Stimulated activated CD4-positive, alpha-beta T cell treated with anti-CD3 and anti-CD28 coated beads, TNF-alpha, amount 100 ng/mL, for 4 hours (primary cell): Measurements from ENCODE around the gene SDR42E2.
"Not testable (repeated sequence)": the region's sequence is repeated elsewhere in the genome, so short reads cannot be mapped to it uniquely, and the experiment has no call there.

ENCODE experiments used
- DNase-seq, 3 experiments: peaks; one replicate each; pipeline ENCODE4 v3.0.0-alpha.2; 2020; ENCODE audit warnings: low read depth in 3 of 3

Gene SDR42E2

DNA sequence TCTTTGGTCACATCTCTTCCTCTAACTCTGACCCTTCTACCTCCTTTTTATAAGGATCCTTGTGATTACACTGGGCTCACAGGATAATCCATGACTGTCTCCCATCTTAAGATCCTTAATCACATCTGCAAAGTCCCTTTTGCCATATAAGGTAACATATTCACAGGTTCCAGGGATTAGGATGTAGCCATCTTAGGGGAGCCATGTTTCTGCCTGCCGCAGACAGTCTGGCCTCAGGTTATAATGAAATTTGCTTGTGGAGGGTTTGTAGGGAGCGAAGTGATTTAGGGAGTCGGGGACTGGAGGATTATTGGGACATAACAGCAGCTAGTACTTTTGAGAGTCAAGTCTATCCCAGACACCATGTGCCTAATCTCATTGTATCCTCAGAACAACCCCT is 51.5 kb downstream of the SDR42E2 start:
- no peak for DNase-seq

GRCh38 chr16:22214402-22214801 is 52.1 kb downstream of the SDR42E2 start:
- no peak for DNase-seq

- DNase-seq: no peak
Observed at GRCh38 chr16:22214889-22215288, 52.6 kb downstream of the SDR42E2 start.

DNA sequence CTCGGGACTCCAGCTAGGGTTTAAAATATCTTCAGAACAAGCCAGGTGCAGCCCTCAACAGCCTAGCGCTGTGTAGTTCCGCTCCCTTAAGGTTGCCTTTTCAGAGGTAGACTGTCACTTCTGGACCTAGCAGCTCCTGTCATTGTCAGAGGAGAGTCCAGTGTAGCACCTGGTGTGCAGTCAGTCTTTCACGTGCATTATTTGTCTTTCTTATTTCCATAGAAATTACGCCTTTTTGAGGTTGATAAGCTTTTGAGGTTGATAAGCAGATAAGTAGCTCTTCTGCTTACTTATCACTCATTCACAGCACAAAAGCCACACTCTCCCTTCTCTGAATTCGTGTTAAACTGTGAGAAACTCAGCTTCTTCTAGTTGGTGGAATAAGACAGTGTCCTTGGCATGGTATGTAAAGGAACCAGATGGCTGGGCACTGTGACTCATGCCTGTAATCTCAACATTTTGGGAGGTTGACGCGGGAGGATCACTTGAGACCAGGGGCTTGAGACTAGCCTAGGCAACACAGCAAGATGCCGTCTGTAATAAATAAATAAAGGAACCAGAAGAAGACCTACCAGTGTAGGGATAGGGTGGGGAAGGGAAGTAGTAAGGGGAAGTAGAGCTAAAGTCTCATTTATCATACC is 54.0 kb downstream of the SDR42E2 start:
- no peak for DNase-seq

GRCh38 chr16:22216832-22217225 is 54.5 kb downstream of the SDR42E2 start:
- DNase-seq: not testable (repeated sequence)

DNA sequence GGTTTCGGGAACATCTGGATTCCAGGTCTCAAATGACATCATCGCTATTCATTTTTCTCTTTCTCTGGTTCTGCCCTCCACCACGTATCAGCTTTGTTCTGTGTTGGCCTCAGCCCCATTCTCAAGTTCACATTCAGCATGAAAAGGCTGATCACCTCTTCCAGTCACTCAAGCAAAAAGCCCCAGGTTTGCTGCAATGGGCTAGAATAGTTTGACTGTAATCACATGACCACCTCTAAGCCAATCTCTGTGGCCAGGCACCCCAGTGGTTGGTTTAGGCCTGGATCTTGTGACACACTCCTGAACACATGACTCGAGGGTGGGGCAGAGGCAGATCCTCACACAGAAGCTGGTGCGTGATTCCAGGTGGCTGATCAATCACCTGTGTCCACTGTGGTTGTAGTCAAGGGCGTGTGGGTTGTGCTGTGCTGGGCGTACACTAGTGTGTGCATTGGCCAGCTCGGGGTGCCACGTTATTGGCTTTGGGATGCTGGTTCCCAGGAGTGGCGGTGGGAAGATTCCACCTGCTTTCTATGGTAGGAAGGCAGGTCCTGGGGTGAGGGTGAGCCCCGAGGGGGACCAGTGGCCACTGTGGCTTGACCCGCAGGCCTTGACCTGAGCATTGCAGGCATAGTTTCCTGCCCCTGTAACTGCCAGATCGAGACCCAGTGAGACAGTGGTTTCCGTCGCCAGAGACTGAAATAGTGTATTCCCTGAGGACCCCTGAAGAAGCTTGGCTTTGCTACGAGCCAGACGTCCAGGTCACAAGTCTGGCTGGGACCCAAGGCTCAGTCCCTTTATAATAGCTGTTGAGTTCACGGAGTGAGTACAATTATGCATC is 55.8 kb downstream of the SDR42E2 start:
- DNase-seq: no peak

DNA sequence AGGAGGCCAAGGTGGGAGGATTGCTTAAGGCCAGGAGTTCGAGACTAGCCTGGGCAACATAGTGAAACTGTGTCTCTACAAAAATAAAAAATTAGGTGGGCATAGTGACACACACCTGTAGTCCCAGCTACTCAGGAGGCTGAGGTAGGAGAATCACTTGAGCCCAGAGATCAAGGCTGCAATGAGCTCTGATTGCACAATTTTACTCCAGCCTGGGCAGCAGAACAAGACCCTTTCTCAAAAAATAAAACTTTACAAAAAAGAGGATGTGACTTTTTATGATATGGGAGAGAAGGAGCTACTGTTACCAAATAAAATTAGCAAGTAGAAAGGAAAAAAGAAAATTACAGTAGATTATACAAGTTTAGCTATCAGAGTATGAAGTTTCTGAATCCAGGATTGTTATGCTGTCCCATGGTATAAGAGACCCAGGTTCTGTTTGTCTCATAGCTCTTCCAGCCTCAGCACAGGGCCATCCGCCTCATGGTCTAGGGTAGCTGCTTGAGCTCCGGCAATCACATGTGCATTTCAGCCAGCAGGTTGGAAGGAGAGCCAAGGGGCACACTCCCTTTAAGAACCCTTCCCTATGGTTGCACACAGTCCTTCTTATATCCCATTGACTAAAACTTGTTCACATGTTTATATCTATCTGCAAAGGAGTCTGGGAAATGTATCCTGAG is 57.2 kb downstream of the SDR42E2 start:
- DNase-seq: no peak

- DNase-seq: no peak
Observed at GRCh38 chr16:22220069-22220440, 57.7 kb downstream of the SDR42E2 start.

- DNase-seq: no peak
Observed at GRCh38 chr16:22220714-22221113, 58.4 kb downstream of the SDR42E2 start.

GRCh38 chr16:22222006-22222405 is 59.7 kb downstream of the SDR42E2 start:
- no peak for DNase-seq

- DNase-seq: no peak
Observed at GRCh38 chr16:22222998-22223397, 60.7 kb downstream of the SDR42E2 start.

GRCh38 chr16:22225060-22225459 is 62.8 kb downstream of the SDR42E2 start:
- DNase-seq: no peak

GRCh38 chr16:22229889-22230288 is 67.6 kb downstream of the SDR42E2 start:
- DNase-seq: no peak

- DNase-seq: no peak
Observed at GRCh38 chr16:22232277-22233036, 70.2 kb downstream of the SDR42E2 start.

DNA sequence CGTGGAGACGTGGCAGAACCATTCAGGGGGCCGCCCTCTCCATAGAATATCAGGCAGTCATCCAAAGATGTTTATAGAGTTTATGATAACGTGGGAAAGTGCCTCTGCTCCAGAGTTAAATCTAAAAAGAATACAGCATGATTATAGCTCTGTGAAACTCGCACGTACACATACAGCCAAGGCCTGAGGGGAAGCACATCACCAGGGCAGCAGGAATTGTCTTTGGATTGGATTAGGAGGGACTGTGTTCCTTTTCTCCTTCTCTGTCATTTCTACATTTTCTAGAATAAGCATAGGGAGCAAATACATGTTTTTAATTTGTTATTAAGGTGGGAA is 70.7 kb downstream of the SDR42E2 start:
- DNase-seq: no peak

- no peak for DNase-seq
Observed at GRCh38 chr16:22235839-22236745, 73.8 kb downstream of the SDR42E2 start.

- DNase-seq: no peak
Observed at GRCh38 chr16:22239131-22239805, 77.0 kb downstream of the SDR42E2 start.

GRCh38 chr16:22240023-22240710 is 77.9 kb downstream of the SDR42E2 start:
- no peak for DNase-seq
